Small intestine (tissue), 7 donors: ENCODE results near the gene GDF3. TPM values are rescaled to one million over a fixed set of nuclear protein-coding genes. Genes with fewer than 3 reads are reported as not detected.

Experiments
- DNase-seq, 2 donors: peaks; one replicate each; pipeline versions ENCODE4 v3.0.0 to v3.0.0-alpha.2; 2013
- FAIRE-seq: peaks from 2 replicates; lab custom pipeline; 2012; peaks lifted over from hg19 to GRCh38; lab: Jason Lieb, UNC
- H3K27ac ChIP-seq, 3 donors: one replicate each; pipeline ENCODE4 v1.5.1; 2013; ENCODE audit warnings: low read length in 2 of 3, mild to moderate bottlenecking in 2 of 3, control low read depth in 1 of 3, inconsistent platforms in 1 of 3, low read depth in 1 of 3, moderate library complexity in 1 of 3
- H3K27me3 ChIP-seq, 3 donors: one replicate each; pipeline ENCODE4 v1.6.1; 2013; ENCODE audit warnings: low read length in 3 of 3, inconsistent platforms in 1 of 3; ENCODE audit not compliant: control insufficient read depth in 3 of 3, insufficient read depth in 3 of 3
- H3K36me3 ChIP-seq, 3 donors: one replicate each; pipeline ENCODE4 v1.6.1; 2013; ENCODE audit warnings: low read length in 3 of 3, inconsistent platforms in 1 of 3, low read depth in 1 of 3, mild to moderate bottlenecking in 1 of 3, moderate library complexity in 1 of 3; ENCODE audit not compliant: control insufficient read depth in 3 of 3, insufficient read depth in 2 of 3
- H3K4me1 ChIP-seq, 3 donors: one replicate each; pipeline ENCODE4 v1.6.1; 2013; ENCODE audit warnings: low read length in 2 of 3, inconsistent platforms in 1 of 3, low read depth in 1 of 3, mild to moderate bottlenecking in 1 of 3, moderate library complexity in 1 of 3; ENCODE audit not compliant: control insufficient read depth in 3 of 3, insufficient read depth in 2 of 3
- H3K4me3 ChIP-seq, 3 donors: one replicate each; pipeline ENCODE4 v1.5.1; 2013; ENCODE audit warnings: low read length in 3 of 3, control low read depth in 1 of 3, inconsistent platforms in 1 of 3, low read depth in 1 of 3, mild to moderate bottlenecking in 1 of 3, moderate library complexity in 1 of 3
- H3K9me3 ChIP-seq, 2 donors: one replicate each; pipeline ENCODE4 v1.6.1; 2013; ENCODE audit warnings: low read depth in 1 of 2, low read length in 1 of 2; ENCODE audit not compliant: control insufficient read depth in 2 of 2, insufficient read depth in 1 of 2
- WGBS, 3 donors: extraction: QIAGEN DNeasy Blood & Tissue Kit; methylation state at CpG; one replicate each; pipeline ENCODE4 v1.1.7; 2013; 5-methylcytosine and 5-hydroxymethylcytosine counted together
- polyA plus RNA-seq, 4 donors: library from polyadenylated mRNA; stranded (reverse) in 3 of 4; unstranded in 1 of 4; fragments of 200-250 nt in 3 of 4; fragments of 120-200 nt in 1 of 4; gene quantifications; one replicate each; pipeline versions ENCODE4 v1.2.1 to v1.2.3, GENCODE V29; 2013
- donor health status: healthy with polysubstance abuse.
- donor health status: control.
- donor health status: control.
- donor health status: Bipolar disorder and iron deficiency.
- donor health status: healthy.

Gene GDF3
- polyA plus RNA-seq, 4 donors, result 0.09 to 0.31 TPM; not detected in 2

DNA sequence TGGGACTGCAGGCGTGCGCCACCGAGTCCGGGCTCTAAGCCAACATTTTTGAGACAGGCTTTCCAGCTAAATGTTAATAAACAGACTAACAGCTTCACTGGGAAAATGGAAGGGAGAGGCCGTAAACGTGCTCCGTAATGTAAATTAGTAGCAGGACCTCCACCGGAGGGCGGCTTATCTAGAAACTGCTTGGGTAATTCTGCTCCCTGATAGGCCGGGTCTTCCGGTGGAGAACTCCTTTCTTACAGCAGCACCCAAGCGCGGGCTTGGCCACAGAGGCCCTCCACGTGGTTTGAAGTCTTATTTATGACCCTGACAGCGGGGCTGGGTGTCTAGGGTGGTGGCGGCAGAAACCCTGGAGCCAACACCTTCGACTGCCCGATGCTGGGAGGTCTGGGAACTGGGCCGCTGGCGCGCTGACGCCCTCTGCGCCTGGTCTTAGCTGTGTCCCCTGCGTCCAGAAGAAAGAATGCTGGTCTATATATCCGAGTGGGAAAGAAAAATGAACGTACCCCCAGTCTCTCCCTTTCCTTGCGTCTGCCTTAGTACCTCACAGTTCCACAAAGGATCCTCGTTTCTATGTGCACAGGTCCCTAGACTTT, 17.4 kb upstream of the GDF3 start:
- H3K27ac ChIP-seq, result no peak overlapping the region
- no peaks in the 10 kb centered on the region for H3K9me3 ChIP-seq
- 89 to 91% (median 90%) methylated on average over 28 of the region's 28 CpGs for WGBS, 3 donors
- H3K4me3 ChIP-seq, result no peak overlapping the region
- no peak for FAIRE-seq
- no peaks in the 10 kb centered on the region for H3K4me1 ChIP-seq
- H3K36me3 ChIP-seq, result no peaks in the 10 kb centered on the region
- no peak for DNase-seq
- no peaks in the 10 kb centered on the region for H3K27me3 ChIP-seq

DNA sequence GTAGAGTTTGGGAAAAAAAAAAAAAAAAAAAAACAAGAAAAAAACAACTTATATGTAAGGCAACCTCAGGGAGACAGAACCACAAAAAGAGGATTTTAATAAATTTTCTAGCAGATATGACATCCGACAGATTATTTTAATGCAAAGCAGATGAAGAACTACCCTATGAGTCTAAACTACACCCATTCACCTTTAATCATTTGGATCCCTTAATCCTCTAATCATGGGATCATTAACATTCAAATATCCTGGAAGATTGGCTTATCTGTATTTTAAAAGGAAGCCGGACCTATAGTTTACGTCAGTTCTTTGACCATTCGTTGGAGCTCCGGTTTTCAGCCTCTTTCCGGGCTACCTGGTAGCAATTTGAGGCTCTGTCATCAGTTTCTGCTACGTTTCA, 15.6 kb upstream of the GDF3 start, which contains the start of gene DPPA3:
DPPA3 (plus strand) TSS at position 301 of the 400 bp plus-strand sequence. CDS start 138 bp downstream, outside the sequence.
- Histone ChIP-seq H3K27ac (no peak within 1 kb of the TSS), H3K9me3 (no peaks in the 10 kb centered on the region), H3K27me3 (no peaks in the 10 kb centered on the region), H3K4me1 (no peaks in the 10 kb centered on the region), H3K36me3 (no peaks in the 10 kb centered on the region), H3K4me3 (no peak within 1 kb of the TSS)
- no peak for FAIRE-seq
- 42 to 64% (median 50%) methylated on average over 7 of the region's 7 CpGs for WGBS, 3 donors
- no peak for DNase-seq

DNA sequence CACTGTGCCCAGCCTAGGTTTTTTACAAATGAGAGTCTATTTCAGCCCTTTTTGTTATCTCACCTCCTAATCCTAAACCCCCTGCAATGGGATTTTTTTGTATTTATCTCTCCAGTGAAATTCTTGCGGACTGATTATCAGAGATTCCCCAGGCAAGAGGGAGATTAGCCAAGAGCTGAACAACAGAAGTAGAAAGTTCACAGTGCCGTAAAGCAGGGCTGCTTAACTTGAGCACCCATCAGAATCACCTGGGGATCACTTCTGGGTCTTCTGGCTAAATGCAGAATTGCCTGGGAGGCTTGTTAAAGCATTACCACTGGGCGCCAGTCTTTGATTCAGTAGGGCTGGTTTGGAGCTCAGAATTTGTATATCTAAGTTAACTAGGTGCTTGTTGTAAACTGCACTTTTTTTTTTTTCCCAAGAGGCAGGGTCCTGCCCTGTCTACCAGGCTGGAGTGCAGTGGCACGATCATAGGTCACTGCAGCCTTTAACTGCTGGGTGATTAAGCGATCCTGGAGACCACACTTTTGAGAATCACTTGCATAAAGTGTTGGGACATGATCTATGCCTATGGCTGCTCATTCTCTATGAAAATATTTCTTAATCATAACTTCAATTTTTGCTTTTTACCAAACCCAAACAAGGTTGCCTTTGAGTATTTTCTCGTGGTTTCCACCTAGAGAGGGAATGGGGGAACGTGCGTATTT, 14.5 kb upstream of the GDF3 start:
- FAIRE-seq (no peak), DNase-seq (no peak)
- 43 to 64% (median 52%) methylated on average over 8 of the region's 8 CpGs for WGBS, 3 donors
- H3K36me3 ChIP-seq, result no peaks in the 10 kb centered on the region
- no peak overlapping the region for H3K27ac ChIP-seq
- H3K4me1 ChIP-seq, result no peaks in the 10 kb centered on the region
- no peaks in the 10 kb centered on the region for H3K27me3 ChIP-seq
- no peaks in the 10 kb centered on the region for H3K9me3 ChIP-seq
- no peak overlapping the region for H3K4me3 ChIP-seq

- WGBS, 3 donors, result 81 to 91% (median 85%) methylated on average over 29 of the region's 29 CpGs
- FAIRE-seq, result no peak
- no peak overlapping the region for H3K4me3 ChIP-seq
Measured at GRCh38 chr12:7705846-7706245, 10.3 kb upstream of the GDF3 start.

GRCh38 chr12:7695237-7695560, 376 bp downstream of the GDF3 start:
- Histone ChIP-seq H3K27ac (no peak overlapping the region), H3K4me3 (no peak overlapping the region), H3K4me1 (no peaks in the 10 kb centered on the region), H3K9me3 (no peaks in the 10 kb centered on the region), H3K36me3 (no peaks in the 10 kb centered on the region), H3K27me3 (no peaks in the 10 kb centered on the region)
- no peak for FAIRE-seq
- 29 to 54% (median 30%) methylated on average over 10 of the region's 10 CpGs for whole genome bisulfite sequencing, 3 donors
- DNase-seq, result no peak

More at GRCh38 chr12:7705846-7706245, 10.3 kb upstream of the GDF3 start:
- no peak overlapping the region for H3K27ac ChIP-seq
- no peaks in the 10 kb centered on the region for H3K27me3 ChIP-seq
- DNase-seq, result no peak
- no peaks in the 10 kb centered on the region for H3K36me3 ChIP-seq
- no peaks in the 10 kb centered on the region for H3K4me1 ChIP-seq
- no peaks in the 10 kb centered on the region for H3K9me3 ChIP-seq

- Histone ChIP-seq H3K36me3 (no peaks in the 10 kb centered on the region), H3K27me3 (no peaks in the 10 kb centered on the region), H3K4me3 (no peak overlapping the region), H3K9me3 (no peaks in the 10 kb centered on the region), H3K27ac (no peak overlapping the region), H3K4me1 (no peaks in the 10 kb centered on the region)
- WGBS, 3 donors, result 61 to 78% (median 67%) methylated on average over 3 of the region's 3 CpGs
- no peak for FAIRE-seq
- no peak for DNase-seq
Measured at GRCh38 chr12:7694556-7695236, 879 bp downstream of the GDF3 start.

- WGBS, 3 donors, result 76 to 86% (median 80%) methylated on average over 6 of the region's 6 CpGs
- Histone ChIP-seq H3K4me3 (no peak overlapping the region), H3K27me3 (no peaks in the 10 kb centered on the region), H3K27ac (no peak overlapping the region), H3K36me3 (no peaks in the 10 kb centered on the region), H3K9me3 (no peaks in the 10 kb centered on the region), H3K4me1 (no peaks in the 10 kb centered on the region)
- no peak for FAIRE-seq
- DNase-seq, result no peak
Measured at GRCh38 chr12:7693793-7694192, 1.8 kb downstream of the GDF3 start.

GRCh38 chr12:7681535-7681934, 14.0 kb downstream of the GDF3 start:
- WGBS, 3 donors, result 63 to 79% (median 75%) methylated on average over 2 of the region's 2 CpGs

More at GRCh38 chr12:7681535-7681934, 14.0 kb downstream of the GDF3 start:
- H3K27ac ChIP-seq, result no peak overlapping the region
- H3K36me3 ChIP-seq, result no peaks in the 10 kb centered on the region
- FAIRE-seq, result no peak
- H3K9me3 ChIP-seq, result no peaks in the 10 kb centered on the region
- H3K4me3 ChIP-seq, result no peak overlapping the region
- no peak for DNase-seq
- no peaks in the 10 kb centered on the region for H3K4me1 ChIP-seq
- no peaks in the 10 kb centered on the region for H3K27me3 ChIP-seq
